ENCODE results near the gene RANBP6. TPM values are rescaled to one million over a fixed set of nuclear protein-coding genes. Genes with fewer than 3 reads are reported as not detected.
A peak's percentile ranks its signal among the peaks of the same experiment; 100 is the strongest.

RANBP6 gene
- total RNA-seq, 2 donors from 2014 or later = 19.5 to 21.3 TPM

- no peak overlapping the region for H3K4me3 ChIP-seq (ENCODE audit: low read length)
- no peak overlapping the region for H3K27ac ChIP-seq (ENCODE audit: low read depth, low read length)
- H3K36me3 ChIP-seq (ENCODE audit: control insufficient read depth, insufficient read depth, low read length) = no peaks in the 10 kb centered on the region
- Mint-ChIP-seq H3K4me3 (no peak overlapping the region), H3K4me1 (peaks cover 26% of the 10 kb centered on the region), H3K27me3 (ENCODE audit: insufficient read depth) (peaks cover 1% of the 10 kb centered on the region), H3K9me3 (peaks cover 4% of the 10 kb centered on the region), H3K27ac (no peak overlapping the region), H3K36me3 (ENCODE audit: low read depth) (peaks cover 6% of the 10 kb centered on the region)
- TF ChIP-seq, protein P1, sequence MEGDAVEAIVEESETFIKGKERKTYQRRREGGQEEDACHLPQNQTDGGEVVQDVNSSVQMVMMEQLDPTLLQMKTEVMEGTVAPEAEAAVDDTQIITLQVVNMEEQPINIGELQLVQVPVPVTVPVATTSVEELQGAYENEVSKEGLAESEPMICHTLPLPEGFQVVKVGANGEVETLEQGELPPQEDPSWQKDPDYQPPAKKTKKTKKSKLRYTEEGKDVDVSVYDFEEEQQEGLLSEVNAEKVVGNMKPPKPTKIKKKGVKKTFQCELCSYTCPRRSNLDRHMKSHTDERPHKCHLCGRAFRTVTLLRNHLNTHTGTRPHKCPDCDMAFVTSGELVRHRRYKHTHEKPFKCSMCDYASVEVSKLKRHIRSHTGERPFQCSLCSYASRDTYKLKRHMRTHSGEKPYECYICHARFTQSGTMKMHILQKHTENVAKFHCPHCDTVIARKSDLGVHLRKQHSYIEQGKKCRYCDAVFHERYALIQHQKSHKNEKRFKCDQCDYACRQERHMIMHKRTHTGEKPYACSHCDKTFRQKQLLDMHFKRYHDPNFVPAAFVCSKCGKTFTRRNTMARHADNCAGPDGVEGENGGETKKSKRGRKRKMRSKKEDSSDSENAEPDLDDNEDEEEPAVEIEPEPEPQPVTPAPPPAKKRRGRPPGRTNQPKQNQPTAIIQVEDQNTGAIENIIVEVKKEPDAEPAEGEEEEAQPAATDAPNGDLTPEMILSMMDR (conservative IDR thresholded peaks at IDR 0.05) = no peak
- WGBS, 2 experiments (ENCODE audit: insufficient coverage in 1 of 2, insufficient read length in 1 of 2) = 92 to 100% methylated on average over 1 to 2 of the region's 2 CpGs
- H3K9ac ChIP-seq (ENCODE audit: extremely low read depth, low read length, poor library complexity, severe bottlenecking) = no peak overlapping the region
- no peaks in the 10 kb centered on the region for H3K9me3 ChIP-seq (ENCODE audit: control insufficient read depth, low read length)
- DNase-seq = no peak
- H3K27me3 ChIP-seq (ENCODE audit: control insufficient read depth, insufficient read depth, low read length, poor library complexity, severe bottlenecking) = peaks cover 14% of the 10 kb centered on the region
- no peaks in the 10 kb centered on the region for H3K4me1 ChIP-seq (ENCODE audit: control insufficient read depth, insufficient read depth, low read length)
Measured at GRCh38 chr9:6051511-6051950, 36.1 kb upstream of the RANBP6 start.

DNA sequence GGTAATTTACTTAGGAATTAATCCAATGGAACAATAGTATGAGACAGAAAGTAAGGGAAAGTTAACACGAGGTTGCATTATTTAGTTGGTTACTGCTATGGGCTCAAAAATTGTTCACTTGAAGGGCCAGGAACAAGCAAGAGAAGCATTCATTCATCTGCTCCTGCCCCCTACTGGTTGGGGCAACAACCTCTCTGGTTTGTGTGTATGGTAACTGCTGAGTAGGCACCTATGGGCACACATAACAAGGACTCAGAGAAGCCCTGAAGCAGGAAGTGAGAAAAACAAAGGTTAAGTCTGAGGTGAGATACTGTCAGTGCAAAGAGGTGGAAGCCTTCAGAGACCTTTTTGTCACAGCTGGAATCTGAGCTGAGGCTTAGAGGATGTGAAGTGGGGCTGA lies 34.4 kb upstream of the RANBP6 start:
- Histone ChIP-seq H3K4me3 (ENCODE audit: low read length) (no peak overlapping the region), H3K36me3 (ENCODE audit: control insufficient read depth, insufficient read depth, low read length) (no peaks in the 10 kb centered on the region), H3K4me1 (ENCODE audit: control insufficient read depth, insufficient read depth, low read length) (no peaks in the 10 kb centered on the region), H3K27me3 (ENCODE audit: control insufficient read depth, insufficient read depth, low read length, poor library complexity, severe bottlenecking) (peaks cover 27% of the 10 kb centered on the region), H3K27ac (ENCODE audit: low read depth, low read length) (no peak overlapping the region), H3K9ac (ENCODE audit: extremely low read depth, low read length, poor library complexity, severe bottlenecking) (no peak overlapping the region), H3K9me3 (ENCODE audit: control insufficient read depth, low read length) (no peaks in the 10 kb centered on the region)
- peak; percentile 79 for DNase-seq
- WGBS, 2 experiments (ENCODE audit: insufficient coverage in 1 of 2, insufficient read length in 1 of 2) = 67 to 70% methylated on average over 1 of the region's 1 CpG
- Mint-ChIP-seq H3K4me3 (no peak overlapping the region), H3K27ac (peak overlapping the region; percentile 42), H3K36me3 (ENCODE audit: low read depth) (peaks cover 6% of the 10 kb centered on the region), H3K27me3 (ENCODE audit: insufficient read depth) (peaks cover 1% of the 10 kb centered on the region), H3K9me3 (peaks cover 4% of the 10 kb centered on the region), H3K4me1 (peaks cover 26% of the 10 kb centered on the region)
- TF ChIP-seq, protein P1 (conservative IDR thresholded peaks at IDR 0.05) = peak; percentile 83

GRCh38 chr9:6048039-6048438 lies 32.6 kb upstream of the RANBP6 start:
- Mint-ChIP-seq H3K36me3 (ENCODE audit: low read depth) (peaks cover 6% of the 10 kb centered on the region), H3K4me3 (no peak overlapping the region), H3K27ac (no peak overlapping the region), H3K9me3 (peaks cover 4% of the 10 kb centered on the region), H3K4me1 (peaks cover 17% of the 10 kb centered on the region), H3K27me3 (ENCODE audit: insufficient read depth) (peaks cover 1% of the 10 kb centered on the region)
- no peak for DNase-seq
- Histone ChIP-seq H3K9ac (ENCODE audit: extremely low read depth, low read length, poor library complexity, severe bottlenecking) (no peak overlapping the region), H3K27ac (ENCODE audit: low read depth, low read length) (no peak overlapping the region), H3K27me3 (ENCODE audit: control insufficient read depth, insufficient read depth, low read length, poor library complexity, severe bottlenecking) (peaks cover 27% of the 10 kb centered on the region), H3K4me3 (ENCODE audit: low read length) (no peak overlapping the region), H3K4me1 (ENCODE audit: control insufficient read depth, insufficient read depth, low read length) (no peaks in the 10 kb centered on the region), H3K9me3 (ENCODE audit: control insufficient read depth, low read length) (no peaks in the 10 kb centered on the region), H3K36me3 (ENCODE audit: control insufficient read depth, insufficient read depth, low read length) (no peaks in the 10 kb centered on the region)
- TF ChIP-seq, protein P1 (conservative IDR thresholded peaks at IDR 0.05) = no peak
- WGBS, 2 experiments (ENCODE audit: insufficient coverage in 1 of 2, insufficient read length in 1 of 2) = 96% methylated on average over 1 of the region's 1 CpG; no CpG with 5 or more reads in 1 of the 2 experiments
